Liver (tissue), 9 donors: ENCODE data around the gene FOXO3. TPM values are rescaled to one million over a fixed set of nuclear protein-coding genes. Genes with fewer than 3 reads are reported as not detected.

ENCODE experiments used
- DNase-seq: peaks from one replicate; pipeline ENCODE4 v3.0.0-alpha.2; 2017; ENCODE audit warnings: low spot score
- H3K27ac ChIP-seq, 2 donors: one replicate each; pipeline ENCODE4 v1.7.0; 2013; ENCODE audit warnings: inconsistent platforms in 2 of 2, low read length in 2 of 2, control low read depth in 1 of 2, low read depth in 1 of 2, mild to moderate bottlenecking in 1 of 2
- H3K27me3 ChIP-seq, 4 donors: one replicate each; pipeline versions ENCODE4 v1.6.1 to v1.7.0; 2013; ENCODE audit warnings: low read length in 3 of 4, inconsistent platforms in 1 of 4, mild to moderate bottlenecking in 1 of 4, moderate library complexity in 1 of 4; ENCODE audit not compliant: control insufficient read depth in 4 of 4, insufficient read depth in 4 of 4
- H3K36me3 ChIP-seq, 4 donors: one replicate each; pipeline versions ENCODE4 v1.6.1 to v1.7.0; 2013; ENCODE audit warnings: low read length in 3 of 4, mild to moderate bottlenecking in 3 of 4, low read depth in 1 of 4, moderate library complexity in 1 of 4; ENCODE audit not compliant: control insufficient read depth in 4 of 4, insufficient read depth in 3 of 4
- H3K4me1 ChIP-seq, 4 donors: one replicate each; pipeline versions ENCODE4 v1.6.1 to v1.7.0; 2013; ENCODE audit warnings: low read length in 3 of 4, mild to moderate bottlenecking in 3 of 4, moderate library complexity in 1 of 4; ENCODE audit not compliant: control insufficient read depth in 4 of 4, insufficient read depth in 4 of 4
- H3K4me3 ChIP-seq, 3 donors: one replicate each; pipeline versions ENCODE4 v1.6.1 to v1.7.0; 2013; ENCODE audit warnings: low read length in 3 of 3, control low read depth in 1 of 3, low read depth in 1 of 3, mild to moderate bottlenecking in 1 of 3
- H3K9ac ChIP-seq, 2 donors: one replicate each; pipeline ENCODE4 v1.7.0; 2013; ENCODE audit warnings: low read length in 2 of 2, mild to moderate bottlenecking in 2 of 2, moderate library complexity in 2 of 2, control low read depth in 1 of 2, low read depth in 1 of 2
- H3K9me3 ChIP-seq, 4 donors: one replicate each; pipeline versions ENCODE4 v1.6.1 to v1.7.0; 2013; ENCODE audit warnings: low read length in 3 of 4; ENCODE audit not compliant: control insufficient read depth in 4 of 4
- EGR1 ChIP-seq, 2 donors: IDR thresholded peaks; 2 replicates each; pipeline ENCODE4 v1.6.1; 2016 to 2018; ENCODE audit warnings: antibody characterized with exemption in 2 of 2, low read depth in 2 of 2
- FOXA2 ChIP-seq: IDR thresholded peaks from 2 replicates; pipeline ENCODE4 v1.6.1; 2016; ENCODE audit warnings: antibody characterized with exemption
- GABPA ChIP-seq, 2 donors: IDR thresholded peaks in 1 of 2; conservative IDR thresholded peaks in 1 of 2; 2 replicates each; pipeline ENCODE4 v1.6.1; 2016; ENCODE audit warnings: antibody characterized with exemption in 2 of 2, mild to moderate bottlenecking in 1 of 2, moderate library complexity in 1 of 2
- HNF4A ChIP-seq, 2 donors: conservative IDR thresholded peaks; 2 replicates each; pipeline ENCODE4 v1.6.1; 2016; ENCODE audit warnings: antibody characterized with exemption in 2 of 2, mild to moderate bottlenecking in 2 of 2
- JUND ChIP-seq, 2 donors: IDR thresholded peaks; 2 replicates each; pipeline ENCODE4 v1.6.1; 2016; ENCODE audit warnings: antibody characterized with exemption in 2 of 2
- NR2F2 ChIP-seq: IDR thresholded peaks from 2 replicates; pipeline ENCODE4 v1.6.1; 2016; ENCODE audit warnings: antibody characterized with exemption
- RAD21 ChIP-seq, 2 donors: IDR thresholded peaks; 2 replicates each; pipeline ENCODE4 v1.6.1; 2016; ENCODE audit warnings: antibody characterized with exemption in 2 of 2, mild to moderate bottlenecking in 2 of 2
- RXRA ChIP-seq, 2 donors: IDR thresholded peaks; 2 replicates each; pipeline ENCODE4 v1.6.1; 2017 to 2018; ENCODE audit warnings: antibody characterized with exemption in 2 of 2, mild to moderate bottlenecking in 1 of 2
- TAF1 ChIP-seq: conservative IDR thresholded peaks from 2 replicates; pipeline ENCODE4 v1.6.1; 2016; ENCODE audit warnings: antibody characterized with exemption, mild to moderate bottlenecking
- YY1 ChIP-seq: IDR thresholded peaks from 2 replicates; pipeline ENCODE4 v1.6.1; 2016; ENCODE audit warnings: antibody characterized with exemption, mild to moderate bottlenecking
- WGBS: extraction: QIAGEN DNeasy Blood & Tissue Kit; methylation state at CpG from one replicate; pipeline ENCODE4 v1.1.7; 2013; 5-methylcytosine and 5-hydroxymethylcytosine counted together
- polyA plus RNA-seq, 2 donors: library from polyadenylated mRNA; stranded (reverse) in 1 of 2; unstranded in 1 of 2; fragments of 200-250 nt in 1 of 2; fragments of >200 nt in 1 of 2; fragmentation: Nextera tagmentation in 1 of 2; extraction: Ambion mirVana in 1 of 2; gene quantifications; one replicate each; pipeline versions ENCODE4 v1.2.1 to v1.2.3, GENCODE V29; 2013 to 2015
- total RNA-seq, 2 donors: library from RNA; depleted of rRNA; stranded (reverse); fragments of >200 nt; gene quantifications; one replicate each; pipeline ENCODE4 v1.2.3, GENCODE V29; 2014
- TF ChIP-seq, protein P1 (sequence below): IDR thresholded peaks from 2 replicates; pipeline ENCODE4 v1.6.1; 2016; ENCODE audit warnings: antibody characterized with exemption
- TF ChIP-seq, protein P2 (sequence below): IDR thresholded peaks from 2 replicates; pipeline ENCODE4 v1.6.1; 2016; ENCODE audit warnings: antibody characterized with exemption
- TF ChIP-seq, protein P3 (sequence below): fragments of 150-350 bp; IDR thresholded peaks from 2 replicates; pipeline ENCODE4 v1.5.1; 2017; ENCODE audit warnings: improper control_type of control experiment, low read depth, low read length; ENCODE audit not compliant: missing input control
- TF ChIP-seq, protein P4 (sequence below): IDR thresholded peaks from 2 replicates; pipeline ENCODE4 v1.6.1; 2016; ENCODE audit warnings: antibody characterized with exemption
- TF ChIP-seq, protein P5 (sequence below): IDR thresholded peaks from 2 replicates; pipeline ENCODE4 v1.6.1; 2016; ENCODE audit warnings: antibody characterized with exemption, mild to moderate bottlenecking
- donor health status: healthy.
- donor health status: healthy.
- donor health status: healthy.
- donor health status: healthy.
- donor health status: healthy.

Gene FOXO3
- total and polyA plus RNA-seq, 4 donors: 6.0 to 72.2 (median 17.3) TPM

DNA sequence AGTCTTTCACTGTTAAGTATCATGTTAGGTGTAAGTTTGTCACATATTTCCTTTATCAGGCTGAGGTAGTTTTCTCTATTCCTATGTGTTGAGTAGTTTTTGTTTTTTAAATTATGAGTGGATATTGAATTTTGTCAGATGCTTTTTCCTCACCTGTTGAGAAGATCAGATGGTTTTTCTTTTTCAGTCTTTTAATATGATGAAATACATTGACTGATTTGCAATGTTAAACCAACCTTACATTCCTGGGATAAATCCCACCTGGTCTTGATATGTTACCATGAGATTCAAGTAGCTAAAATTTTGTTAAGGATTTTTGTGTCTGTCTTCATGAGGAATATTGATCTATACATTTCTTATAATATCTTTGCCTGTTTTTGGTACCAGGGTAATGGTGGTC lies 52.1 kb downstream of the FOXO3 start:
- H3K36me3 ChIP-seq: no peaks in the 10 kb centered on the region
- no peaks in the 10 kb centered on the region for H3K27me3 ChIP-seq
- peaks cover 7 to 31% (median 27%) of the 10 kb centered on the region in 4 donors for H3K4me1 ChIP-seq
- H3K9ac ChIP-seq: no peak overlapping the region
- DNase-seq: no peak
- TF ChIP-seq YY1 (no peak), TAF1 (no peak)
- peaks cover 0 to 2% (median 0%) of the 10 kb centered on the region in 4 donors for H3K9me3 ChIP-seq
- no peak overlapping the region for H3K4me3 ChIP-seq
- H3K27ac ChIP-seq: no peak overlapping the region

DNA sequence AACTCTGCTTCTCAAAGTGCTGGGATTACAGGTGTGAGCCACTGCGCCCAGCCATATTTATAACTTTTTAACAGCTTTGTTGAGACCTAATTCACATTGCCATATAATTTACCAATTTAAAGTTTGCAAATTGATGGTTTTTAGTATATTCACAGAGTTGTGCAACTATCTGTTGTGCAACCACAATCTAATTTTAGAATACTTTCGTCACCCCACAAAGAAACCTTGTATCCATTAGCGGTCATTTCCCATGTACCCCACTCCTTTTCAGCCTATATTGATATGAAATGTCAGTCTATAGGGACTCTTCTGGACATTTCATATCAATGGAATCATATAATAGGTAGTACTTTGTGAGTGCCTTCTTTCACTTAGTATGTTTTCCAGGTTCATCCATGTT lies 55.8 kb downstream of the FOXO3 start:
- peak overlapping the region; percentile 50 to 65 for H3K27ac ChIP-seq
- peaks cover 8 to 44% (median 35%) of the 10 kb centered on the region in 4 donors for H3K4me1 ChIP-seq

DNA sequence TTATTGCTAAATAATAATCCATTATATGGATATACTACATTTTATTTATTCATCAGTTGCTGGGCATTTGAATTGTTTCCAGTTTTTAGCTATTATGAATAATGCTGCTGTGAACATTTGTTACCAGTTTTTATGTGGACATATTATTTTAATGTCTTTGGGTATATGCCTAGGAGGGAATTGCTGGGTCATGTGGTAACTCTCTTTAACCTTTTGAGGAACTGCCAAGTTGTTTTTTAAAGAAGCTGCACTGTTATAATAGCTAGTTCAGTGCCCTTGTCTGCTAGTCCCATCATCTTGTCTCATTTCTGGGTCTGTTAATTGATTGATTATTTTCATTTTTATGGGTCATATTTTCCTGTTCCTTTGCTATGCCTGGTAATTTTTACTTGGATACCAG lies 56.3 kb downstream of the FOXO3 start:
- DNase-seq: no peak
- H3K27ac ChIP-seq: peak overlapping the region; percentile 50 to 65
- TF ChIP-seq GABPA (IDR thresholded peaks at IDR 0.05 in 1 of 2, conservative IDR thresholded peaks at IDR 0.05 in 1 of 2) (no peak), TAF1 (no peak), FOXA2 (no peak), NR2F2 (no peak), HNF4A (conservative IDR thresholded peaks at IDR 0.05) (no peak), RAD21 (IDR thresholded peaks at IDR 0.05) (no peak), JUND (IDR thresholded peaks at IDR 0.05) (no peak), YY1 (no peak), RXRA (IDR thresholded peaks at IDR 0.05) (no peak)
- TF ChIP-seq, protein P1, sequence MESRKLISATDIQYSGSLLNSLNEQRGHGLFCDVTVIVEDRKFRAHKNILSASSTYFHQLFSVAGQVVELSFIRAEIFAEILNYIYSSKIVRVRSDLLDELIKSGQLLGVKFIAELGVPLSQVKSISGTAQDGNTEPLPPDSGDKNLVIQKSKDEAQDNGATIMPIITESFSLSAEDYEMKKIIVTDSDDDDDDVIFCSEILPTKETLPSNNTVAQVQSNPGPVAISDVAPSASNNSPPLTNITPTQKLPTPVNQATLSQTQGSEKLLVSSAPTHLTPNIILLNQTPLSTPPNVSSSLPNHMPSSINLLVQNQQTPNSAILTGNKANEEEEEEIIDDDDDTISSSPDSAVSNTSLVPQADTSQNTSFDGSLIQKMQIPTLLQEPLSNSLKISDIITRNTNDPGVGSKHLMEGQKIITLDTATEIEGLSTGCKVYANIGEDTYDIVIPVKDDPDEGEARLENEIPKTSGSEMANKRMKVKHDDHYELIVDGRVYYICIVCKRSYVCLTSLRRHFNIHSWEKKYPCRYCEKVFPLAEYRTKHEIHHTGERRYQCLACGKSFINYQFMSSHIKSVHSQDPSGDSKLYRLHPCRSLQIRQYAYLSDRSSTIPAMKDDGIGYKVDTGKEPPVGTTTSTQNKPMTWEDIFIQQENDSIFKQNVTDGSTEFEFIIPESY: no peak
- TF ChIP-seq, protein P2, sequence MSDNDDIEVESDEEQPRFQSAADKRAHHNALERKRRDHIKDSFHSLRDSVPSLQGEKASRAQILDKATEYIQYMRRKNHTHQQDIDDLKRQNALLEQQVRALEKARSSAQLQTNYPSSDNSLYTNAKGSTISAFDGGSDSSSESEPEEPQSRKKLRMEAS: no peak
- TF ChIP-seq, protein P3, sequence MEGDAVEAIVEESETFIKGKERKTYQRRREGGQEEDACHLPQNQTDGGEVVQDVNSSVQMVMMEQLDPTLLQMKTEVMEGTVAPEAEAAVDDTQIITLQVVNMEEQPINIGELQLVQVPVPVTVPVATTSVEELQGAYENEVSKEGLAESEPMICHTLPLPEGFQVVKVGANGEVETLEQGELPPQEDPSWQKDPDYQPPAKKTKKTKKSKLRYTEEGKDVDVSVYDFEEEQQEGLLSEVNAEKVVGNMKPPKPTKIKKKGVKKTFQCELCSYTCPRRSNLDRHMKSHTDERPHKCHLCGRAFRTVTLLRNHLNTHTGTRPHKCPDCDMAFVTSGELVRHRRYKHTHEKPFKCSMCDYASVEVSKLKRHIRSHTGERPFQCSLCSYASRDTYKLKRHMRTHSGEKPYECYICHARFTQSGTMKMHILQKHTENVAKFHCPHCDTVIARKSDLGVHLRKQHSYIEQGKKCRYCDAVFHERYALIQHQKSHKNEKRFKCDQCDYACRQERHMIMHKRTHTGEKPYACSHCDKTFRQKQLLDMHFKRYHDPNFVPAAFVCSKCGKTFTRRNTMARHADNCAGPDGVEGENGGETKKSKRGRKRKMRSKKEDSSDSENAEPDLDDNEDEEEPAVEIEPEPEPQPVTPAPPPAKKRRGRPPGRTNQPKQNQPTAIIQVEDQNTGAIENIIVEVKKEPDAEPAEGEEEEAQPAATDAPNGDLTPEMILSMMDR: no peak
- TF ChIP-seq, protein P4, sequence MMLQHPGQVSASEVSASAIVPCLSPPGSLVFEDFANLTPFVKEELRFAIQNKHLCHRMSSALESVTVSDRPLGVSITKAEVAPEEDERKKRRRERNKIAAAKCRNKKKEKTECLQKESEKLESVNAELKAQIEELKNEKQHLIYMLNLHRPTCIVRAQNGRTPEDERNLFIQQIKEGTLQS: no peak
- no peaks in the 10 kb centered on the region for H3K36me3 ChIP-seq
- H3K9ac ChIP-seq: no peak overlapping the region
- no peaks in the 10 kb centered on the region for H3K27me3 ChIP-seq
- H3K4me3 ChIP-seq: no peak overlapping the region
- H3K4me1 ChIP-seq: peaks cover 8 to 47% (median 35%) of the 10 kb centered on the region in 4 donors
- H3K9me3 ChIP-seq: peaks cover 0 to 2% (median 0%) of the 10 kb centered on the region in 4 donors

More for the DNA sequence above, 55.8 kb downstream of the FOXO3 start:
- Histone ChIP-seq H3K9ac (no peak overlapping the region), H3K9me3 (peaks cover 0 to 2% (median 0%) of the 10 kb centered on the region in 4 donors), H3K36me3 (no peaks in the 10 kb centered on the region), H3K27me3 (no peaks in the 10 kb centered on the region), H3K4me3 (no peak overlapping the region)
- no peak for DNase-seq
- 56% methylated on average over 3 of the region's 3 CpGs for WGBS
- peak in 1 of 2 donors; percentile 39 for TF ChIP-seq RXRA (IDR thresholded peaks at IDR 0.05)
- TF ChIP-seq, protein P5, sequence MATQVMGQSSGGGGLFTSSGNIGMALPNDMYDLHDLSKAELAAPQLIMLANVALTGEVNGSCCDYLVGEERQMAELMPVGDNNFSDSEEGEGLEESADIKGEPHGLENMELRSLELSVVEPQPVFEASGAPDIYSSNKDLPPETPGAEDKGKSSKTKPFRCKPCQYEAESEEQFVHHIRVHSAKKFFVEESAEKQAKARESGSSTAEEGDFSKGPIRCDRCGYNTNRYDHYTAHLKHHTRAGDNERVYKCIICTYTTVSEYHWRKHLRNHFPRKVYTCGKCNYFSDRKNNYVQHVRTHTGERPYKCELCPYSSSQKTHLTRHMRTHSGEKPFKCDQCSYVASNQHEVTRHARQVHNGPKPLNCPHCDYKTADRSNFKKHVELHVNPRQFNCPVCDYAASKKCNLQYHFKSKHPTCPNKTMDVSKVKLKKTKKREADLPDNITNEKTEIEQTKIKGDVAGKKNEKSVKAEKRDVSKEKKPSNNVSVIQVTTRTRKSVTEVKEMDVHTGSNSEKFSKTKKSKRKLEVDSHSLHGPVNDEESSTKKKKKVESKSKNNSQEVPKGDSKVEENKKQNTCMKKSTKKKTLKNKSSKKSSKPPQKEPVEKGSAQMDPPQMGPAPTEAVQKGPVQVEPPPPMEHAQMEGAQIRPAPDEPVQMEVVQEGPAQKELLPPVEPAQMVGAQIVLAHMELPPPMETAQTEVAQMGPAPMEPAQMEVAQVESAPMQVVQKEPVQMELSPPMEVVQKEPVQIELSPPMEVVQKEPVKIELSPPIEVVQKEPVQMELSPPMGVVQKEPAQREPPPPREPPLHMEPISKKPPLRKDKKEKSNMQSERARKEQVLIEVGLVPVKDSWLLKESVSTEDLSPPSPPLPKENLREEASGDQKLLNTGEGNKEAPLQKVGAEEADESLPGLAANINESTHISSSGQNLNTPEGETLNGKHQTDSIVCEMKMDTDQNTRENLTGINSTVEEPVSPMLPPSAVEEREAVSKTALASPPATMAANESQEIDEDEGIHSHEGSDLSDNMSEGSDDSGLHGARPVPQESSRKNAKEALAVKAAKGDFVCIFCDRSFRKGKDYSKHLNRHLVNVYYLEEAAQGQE: peak; percentile 11
- TF ChIP-seq JUND (IDR thresholded peaks at IDR 0.05): peak; percentile 54 to 67
- TF ChIP-seq EGR1 (IDR thresholded peaks at IDR 0.05; ENCODE audit: low read depth in 2 of 2): no peak
- TF ChIP-seq HNF4A (conservative IDR thresholded peaks at IDR 0.05): peak; percentile 11 to 25
